CD14-positive monocyte (primary cell): ENCODE data around the gene NFATC2IP. TPM values are rescaled to one million over a fixed set of nuclear protein-coding genes. Genes with fewer than 3 reads are reported as not detected.

Experiments
- DNase-seq, 3 donors: peaks; one replicate each; pipeline ENCODE4 v3.0.0-alpha.2; 2011 to 2022
- H2AFZ ChIP-seq: 2 replicates; pipeline ENCODE4 v1.6.0; 2012; ENCODE audit warnings: mild to moderate bottlenecking, low read depth, low read length, inconsistent platforms; ENCODE audit not compliant: insufficient read depth, poor library complexity, severe bottlenecking
- H3K27ac ChIP-seq, 2 donors: 1 replicate in 1 of 2; 2 replicates in 1 of 2; pipeline ENCODE4 v1.5.1; 2012 to 2013; ENCODE audit warnings: low read length in 2 of 2, control low read depth in 1 of 2, inconsistent platforms in 1 of 2, low read depth in 1 of 2, mild to moderate bottlenecking in 1 of 2
- H3K27me3 ChIP-seq, 2 donors: one replicate each; pipeline versions ENCODE4 v1.6.0 to v1.6.1; 2011 to 2013; ENCODE audit warnings: low read length in 2 of 2; ENCODE audit not compliant: control insufficient read depth in 2 of 2, insufficient read depth in 2 of 2
- H3K36me3 ChIP-seq, 2 donors: replicated peaks in 1 of 2; 1 replicate in 1 of 2; 2 replicates in 1 of 2; pipeline versions ENCODE4 v1.5.1 to v1.6.1; 2012 to 2013; ENCODE audit warnings: low read length in 2 of 2, control low read depth in 1 of 2, inconsistent platforms in 1 of 2, mild to moderate bottlenecking in 1 of 2; ENCODE audit not compliant: insufficient read depth in 2 of 2, control insufficient read depth in 1 of 2
- H3K4me1 ChIP-seq, 2 donors: 1 replicate in 1 of 2; 2 replicates in 1 of 2; pipeline versions ENCODE4 v1.5.1 to v1.6.1; 2012 to 2013; ENCODE audit warnings: low read length in 2 of 2, control low read depth in 1 of 2, inconsistent platforms in 1 of 2, mild to moderate bottlenecking in 1 of 2, moderate library complexity in 1 of 2; ENCODE audit not compliant: insufficient read depth in 2 of 2, control insufficient read depth in 1 of 2
- H3K4me2 ChIP-seq: replicated peaks from 2 replicates; pipeline ENCODE3; 2012; ENCODE audit warnings: low read length, moderate library complexity, mild to moderate bottlenecking; ENCODE audit not compliant: poor library complexity, severe bottlenecking; ENCODE audit errors: extremely low read depth
- H3K4me3 ChIP-seq, 3 experiments: fragments of 200-600 bp in 1 of 3; sonication (generic) in 1 of 3; replicated peaks in 1 of 3; 1 replicate in 2 of 3; 2 replicates in 1 of 3; pipeline ENCODE4 v1.5.1; 2011 to 2013; ENCODE audit warnings: low read length in 3 of 3, mild to moderate bottlenecking in 3 of 3, control low read depth in 2 of 3, low read depth in 2 of 3, inconsistent platforms in 1 of 3, moderate library complexity in 1 of 3
- H3K79me2 ChIP-seq: 2 replicates; pipeline ENCODE4 v1.6.0; 2012; ENCODE audit warnings: mild to moderate bottlenecking, control low read depth, inconsistent platforms, low read length, moderate library complexity; ENCODE audit not compliant: insufficient read depth
- H3K9ac ChIP-seq: 2 replicates; pipeline ENCODE4 v1.6.0; 2017; ENCODE audit warnings: low read length, mild to moderate bottlenecking; ENCODE audit not compliant: insufficient read depth, poor library complexity, severe bottlenecking
- H3K9me3 ChIP-seq, 2 donors: replicated peaks in 1 of 2; 1 replicate in 1 of 2; 2 replicates in 1 of 2; pipeline versions ENCODE4 v1.5.1 to v1.6.1; 2012 to 2013; ENCODE audit warnings: low read length in 2 of 2, control low read depth in 1 of 2; ENCODE audit not compliant: control insufficient read depth in 1 of 2, insufficient read depth in 1 of 2
- H4K20me1 ChIP-seq: 2 replicates; pipeline ENCODE4 v1.6.0; 2012; ENCODE audit warnings: mild to moderate bottlenecking, low read length, control low read depth, moderate library complexity; ENCODE audit not compliant: insufficient read depth
- H3K27ac Mint-ChIP-seq, 7 donors: one replicate each; pipeline ENCODE4 v1.8.0; 2020; ENCODE audit warnings: mild to moderate bottlenecking in 7 of 7, mixed read lengths in 7 of 7, moderate library complexity in 6 of 7, inconsistent platforms in 2 of 7
- H3K27me3 Mint-ChIP-seq, 3 donors: one replicate each; pipeline ENCODE4 v1.8.0; 2021 to 2022; ENCODE audit warnings: low read depth in 3 of 3, mild to moderate bottlenecking in 3 of 3, mixed read lengths in 3 of 3, moderate library complexity in 3 of 3, inconsistent platforms in 1 of 3
- H3K36me3 Mint-ChIP-seq, 2 donors: one replicate each; pipeline ENCODE4 v1.8.0; 2020; ENCODE audit warnings: mixed read lengths in 2 of 2, inconsistent platforms in 1 of 2, mild to moderate bottlenecking in 1 of 2
- H3K4me1 Mint-ChIP-seq: one replicate; pipeline ENCODE4 v1.8.0; 2020; ENCODE audit warnings: mild to moderate bottlenecking, mixed read lengths
- H3K4me3 Mint-ChIP-seq, 2 donors: one replicate each; pipeline ENCODE4 v1.8.0; 2020; ENCODE audit warnings: mild to moderate bottlenecking in 2 of 2, mixed read lengths in 2 of 2, moderate library complexity in 1 of 2
- H3K9me3 Mint-ChIP-seq, 7 donors: one replicate each; pipeline ENCODE4 v1.8.0; 2020 to 2022; ENCODE audit warnings: mixed read lengths in 7 of 7, mild to moderate bottlenecking in 6 of 7, moderate library complexity in 6 of 7, inconsistent platforms in 2 of 7
- WGBS: methylation state at CpG from one replicate; pipeline ENCODE4 v1.1.5; 2013; ENCODE audit warnings: missing lambda C conversion rate; ENCODE audit not compliant: insufficient coverage; 5-methylcytosine and 5-hydroxymethylcytosine counted together
- intact Hi-C, 2 donors: fragments of 100-400 bp; cut with micrococcal nuclease; formaldehyde crosslinking; loops; one replicate each; pipeline versions ENCODE4 v1.15.0 to v1.15.1; 2023
- polyA plus RNA-seq, 3 donors: library from polyadenylated mRNA; depleted of rRNA in 1 of 3; unstranded in 2 of 3; stranded (reverse) in 1 of 3; fragments of 300-500 nt in 2 of 3; fragments of >200 nt in 1 of 3; fragmentation: Illumina TruSeq in 2 of 3; gene quantifications; 1 replicate in 2 of 3; 2 replicates in 1 of 3; pipeline ENCODE4 v1.2.3, GENCODE V29; 2012 to 2021
- TF ChIP-seq, protein P1 (sequence below): fragments of 200-600 bp; IDR thresholded peaks from one replicate; pipeline ENCODE4 v1.8.0; 2022; ENCODE audit warnings: antibody characterized with exemption, mild to moderate bottlenecking

Gene NFATC2IP
- polyA plus RNA-seq, 3 donors: 17.5 to 125 (median 18.4) TPM

DNA sequence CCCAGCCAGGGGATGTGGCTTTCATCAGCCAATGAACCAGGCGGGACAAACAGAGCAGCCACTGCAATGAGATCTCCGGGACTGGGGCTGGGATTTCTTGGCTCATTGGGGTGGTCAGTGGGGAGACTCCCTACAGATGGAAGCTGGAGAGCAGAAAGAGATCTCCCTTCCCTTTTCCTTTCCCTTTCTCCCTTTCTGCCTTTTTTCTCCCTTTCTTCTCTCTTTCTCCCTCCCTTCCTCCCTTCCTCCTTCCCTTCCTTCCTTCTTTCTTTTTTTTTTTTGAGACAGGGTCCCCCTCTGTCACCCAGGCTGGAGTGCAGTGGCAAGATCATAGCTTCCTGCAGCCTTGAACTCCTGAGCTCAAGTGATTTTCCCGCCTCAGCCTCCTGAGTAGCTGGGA is 48.1 kb downstream of the NFATC2IP start:
- H3K36me3 Mint-ChIP-seq: no peaks in the 10 kb centered on the region

DNA sequence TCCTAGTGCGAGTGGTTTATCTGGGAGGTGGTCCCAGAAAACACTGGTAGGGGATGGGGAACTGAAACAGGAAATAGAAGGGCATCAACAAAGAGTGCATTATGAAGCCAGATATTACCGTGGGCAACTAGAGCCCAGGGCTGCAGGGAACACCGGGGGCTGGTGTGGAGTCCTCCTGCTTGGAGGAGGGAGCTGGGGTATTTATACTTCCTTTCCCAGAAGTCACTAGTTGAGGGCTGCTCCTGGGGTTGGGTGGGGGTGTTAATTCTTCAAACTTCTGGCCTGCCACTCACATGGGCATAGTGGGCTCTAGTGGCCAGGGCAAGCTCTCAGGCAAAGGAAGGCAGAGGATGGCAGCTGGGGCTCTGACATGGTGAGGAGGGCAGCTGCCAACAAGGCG is 48.8 kb downstream of the NFATC2IP start:
- intact Hi-C loops: no loop called here
- H3K36me3 ChIP-seq: no peaks in the 10 kb centered on the region
- no peak overlapping the region for H3K27ac ChIP-seq
- Mint-ChIP-seq H3K9me3 (peaks cover 0 to 3% (median 0%) of the 10 kb centered on the region in 7 donors), H3K27ac (peak overlapping the region in 2 of 7 donors; percentile 55 to 72), H3K4me3 (no peak overlapping the region), H3K4me1 (peaks cover 15% of the 10 kb centered on the region), H3K36me3 (no peaks in the 10 kb centered on the region), H3K27me3 (peaks cover 0 to 17% (median 3%) of the 10 kb centered on the region in 3 donors)
- 48% methylated on average over 4 of the region's 4 CpGs for WGBS
- H3K4me3 ChIP-seq: no peak overlapping the region
- DNase-seq: no peak
- H3K9ac ChIP-seq: no peak overlapping the region
- no peak overlapping the region for H3K4me2 ChIP-seq
- peaks cover 7 to 9% of the 10 kb centered on the region in 2 donors for H3K4me1 ChIP-seq
- no peak overlapping the region for H2AFZ ChIP-seq
- H4K20me1 ChIP-seq: no peaks in the 10 kb centered on the region
- TF ChIP-seq, protein P1, sequence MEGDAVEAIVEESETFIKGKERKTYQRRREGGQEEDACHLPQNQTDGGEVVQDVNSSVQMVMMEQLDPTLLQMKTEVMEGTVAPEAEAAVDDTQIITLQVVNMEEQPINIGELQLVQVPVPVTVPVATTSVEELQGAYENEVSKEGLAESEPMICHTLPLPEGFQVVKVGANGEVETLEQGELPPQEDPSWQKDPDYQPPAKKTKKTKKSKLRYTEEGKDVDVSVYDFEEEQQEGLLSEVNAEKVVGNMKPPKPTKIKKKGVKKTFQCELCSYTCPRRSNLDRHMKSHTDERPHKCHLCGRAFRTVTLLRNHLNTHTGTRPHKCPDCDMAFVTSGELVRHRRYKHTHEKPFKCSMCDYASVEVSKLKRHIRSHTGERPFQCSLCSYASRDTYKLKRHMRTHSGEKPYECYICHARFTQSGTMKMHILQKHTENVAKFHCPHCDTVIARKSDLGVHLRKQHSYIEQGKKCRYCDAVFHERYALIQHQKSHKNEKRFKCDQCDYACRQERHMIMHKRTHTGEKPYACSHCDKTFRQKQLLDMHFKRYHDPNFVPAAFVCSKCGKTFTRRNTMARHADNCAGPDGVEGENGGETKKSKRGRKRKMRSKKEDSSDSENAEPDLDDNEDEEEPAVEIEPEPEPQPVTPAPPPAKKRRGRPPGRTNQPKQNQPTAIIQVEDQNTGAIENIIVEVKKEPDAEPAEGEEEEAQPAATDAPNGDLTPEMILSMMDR: no peak
- no peaks in the 10 kb centered on the region for H3K9me3 ChIP-seq
- H3K79me2 ChIP-seq: no peaks in the 10 kb centered on the region
- no peaks in the 10 kb centered on the region for H3K27me3 ChIP-seq

More for the DNA sequence above, 48.1 kb downstream of the NFATC2IP start:
- no peak for DNase-seq
- H3K4me1 Mint-ChIP-seq: peaks cover 15% of the 10 kb centered on the region
- H3K27me3 Mint-ChIP-seq: peaks cover 0 to 19% (median 5%) of the 10 kb centered on the region in 3 donors
- H3K27me3 ChIP-seq: no peaks in the 10 kb centered on the region
- TF ChIP-seq, protein P1: no peak
- no peak overlapping the region for H3K4me3 ChIP-seq
- intact Hi-C loops: no loop called here
- no peak overlapping the region for H3K27ac ChIP-seq
- no peaks in the 10 kb centered on the region for H3K79me2 ChIP-seq
- no CpG with 5 or more reads among the region's 3 CpGs for WGBS
- H4K20me1 ChIP-seq: no peaks in the 10 kb centered on the region
- no peak overlapping the region for H3K9ac ChIP-seq
- H3K4me1 ChIP-seq: peaks cover 7 to 9% of the 10 kb centered on the region in 2 donors
- H3K27ac Mint-ChIP-seq: peak overlapping the region in 2 of 7 donors; percentile 62 to 74
- H3K9me3 Mint-ChIP-seq: peaks cover 0 to 3% (median 0%) of the 10 kb centered on the region in 7 donors
- H3K4me2 ChIP-seq: no peak overlapping the region
- H3K36me3 ChIP-seq: no peaks in the 10 kb centered on the region
- H2AFZ ChIP-seq: no peak overlapping the region
- peak overlapping the region in 1 of 2 donors; percentile 11 for H3K4me3 Mint-ChIP-seq
- H3K9me3 ChIP-seq: no peaks in the 10 kb centered on the region
